Mesendoderm (in vitro differentiated cells): ENCODE results near the gene LIMD2.

Experiments
- DNase-seq: peaks from one replicate; pipeline ENCODE4 v3.0.0; 2013
- H2AK5ac ChIP-seq: 2 replicates; pipeline ENCODE4 v1.6.1; 2013; ENCODE audit warnings: low read length, inconsistent platforms
- H2BK120ac ChIP-seq: 2 replicates; pipeline ENCODE4 v1.6.1; 2013; ENCODE audit warnings: low read depth, mild to moderate bottlenecking, low read length, moderate library complexity, mixed read lengths
- H2BK15ac ChIP-seq: replicated peaks from 2 replicates; pipeline ENCODE4 v1.6.1; 2013; ENCODE audit warnings: low read depth, mild to moderate bottlenecking, moderate library complexity
- H2BK5ac ChIP-seq: 2 replicates; pipeline ENCODE4 v1.6.1; 2013; ENCODE audit warnings: low read length, inconsistent platforms
- H3K18ac ChIP-seq: 2 replicates; pipeline ENCODE4 v1.6.1; 2013; ENCODE audit warnings: mild to moderate bottlenecking, low read length, mixed read lengths
- H3K23ac ChIP-seq: one replicate; pipeline ENCODE4 v1.6.1; 2013; ENCODE audit warnings: low read length
- H3K27ac ChIP-seq: 2 replicates; pipeline ENCODE4 v1.5.1; 2013; ENCODE audit warnings: low read depth, mild to moderate bottlenecking, inconsistent platforms, low read length, moderate library complexity
- H3K27me3 ChIP-seq: 2 replicates; pipeline ENCODE4 v1.6.1; 2013; ENCODE audit warnings: low read length, control low read depth, mild to moderate bottlenecking, inconsistent platforms; ENCODE audit not compliant: insufficient read depth, poor library complexity
- H3K36me3 ChIP-seq: 2 replicates; pipeline ENCODE4 v1.6.1; 2013; ENCODE audit warnings: low read length, inconsistent platforms; ENCODE audit not compliant: control insufficient read depth, insufficient read depth
- H3K4ac ChIP-seq: one replicate; pipeline ENCODE4 v1.6.1; 2013; ENCODE audit warnings: low read depth, mild to moderate bottlenecking, low read length, moderate library complexity
- H3K4me1 ChIP-seq: 2 replicates; pipeline ENCODE4 v1.6.1; 2013; ENCODE audit warnings: low read depth, low read length, inconsistent platforms; ENCODE audit not compliant: control insufficient read depth
- H3K4me2 ChIP-seq: 2 replicates; pipeline ENCODE4 v1.6.1; 2013; ENCODE audit warnings: low read length
- H3K4me3 ChIP-seq: 2 replicates; pipeline ENCODE4 v1.5.1; 2013; ENCODE audit warnings: mild to moderate bottlenecking, low read length
- H3K56ac ChIP-seq: one replicate; pipeline ENCODE4 v1.6.1; 2013; ENCODE audit warnings: low read length
- H3K79me1 ChIP-seq: 2 replicates; pipeline ENCODE4 v1.6.1; 2013; ENCODE audit warnings: low read length, inconsistent platforms
- H3K79me2 ChIP-seq: 2 replicates; pipeline ENCODE4 v1.6.1; 2013; ENCODE audit warnings: mild to moderate bottlenecking, low read length; ENCODE audit not compliant: control insufficient read depth, insufficient read depth
- H3K9ac ChIP-seq: 2 replicates; pipeline ENCODE4 v1.6.1; 2013; ENCODE audit warnings: low read length, inconsistent platforms
- H4K5ac ChIP-seq: one replicate; pipeline ENCODE4 v1.6.1; 2013; ENCODE audit warnings: low read length
- H4K8ac ChIP-seq: one replicate; pipeline ENCODE4 v1.6.1; 2013; ENCODE audit warnings: low read depth, mild to moderate bottlenecking, control low read depth, low read length, moderate library complexity
- WGBS: extraction: QIAGEN DNeasy Blood & Tissue Kit; methylation state at CpG from one replicate; pipeline ENCODE4 v1.1.7; 2013; ENCODE audit warnings: low lambda C conversion rate, missing lambda C conversion rate; ENCODE audit not compliant: insufficient coverage; ENCODE audit errors: extremely low coverage; 5-methylcytosine and 5-hydroxymethylcytosine counted together

LIMD2 gene

GRCh38 chr17:63700528-63701455 is 867 bp upstream of the LIMD2 start:
- Histone ChIP-seq H3K27ac (peak overlapping the region; percentile 84), H3K4me2 (peak overlapping the region; percentile 77), H3K36me3 (peaks cover 4% of the 10 kb centered on the region), H3K27me3 (no peaks in the 10 kb centered on the region), H3K56ac (peak overlapping the region; percentile 98), H4K8ac (no peak overlapping the region), H3K18ac (peak overlapping the region; percentile 83), H3K79me2 (peaks cover 22% of the 10 kb centered on the region), H2BK5ac (peak overlapping the region; percentile 93), H3K4ac (peak overlapping the region; percentile 98), H3K23ac (peak overlapping the region; percentile 94), H3K4me3 (peak overlapping the region; percentile 42), H4K5ac (peak overlapping the region; percentile 81), H2AK5ac (peak overlapping the region; percentile 65), H3K79me1 (peaks cover 24% of the 10 kb centered on the region), H3K4me1 (peaks cover 17% of the 10 kb centered on the region), H2BK120ac (peak overlapping the region; percentile 16), H2BK15ac (no peak overlapping the region), H3K9ac (peak overlapping the region; percentile 96)
- no CpG with 5 or more reads among the region's 88 CpGs for WGBS
- peak; percentile 78 for DNase-seq

GRCh38 chr17:63698886-63699637 is 863 bp downstream of the LIMD2 start:
- Histone ChIP-seq H2BK5ac (peak overlapping the region; percentile 70), H2BK120ac (peak overlapping the region; percentile 51), H3K36me3 (peaks cover 7% of the 10 kb centered on the region), H3K27me3 (no peaks in the 10 kb centered on the region), H3K27ac (peak overlapping the region; percentile 98), H3K4me2 (peak overlapping the region; percentile 71), H2BK15ac (no peak overlapping the region), H3K4me1 (peaks cover 17% of the 10 kb centered on the region), H3K56ac (peak overlapping the region; percentile 98), H3K9ac (peak overlapping the region; percentile 93), H3K18ac (peak overlapping the region; percentile 83), H4K5ac (no peak overlapping the region), H3K4ac (peak overlapping the region; percentile 98), H4K8ac (peak overlapping the region; percentile 59), H3K79me1 (peaks cover 24% of the 10 kb centered on the region), H3K79me2 (peaks cover 22% of the 10 kb centered on the region), H3K4me3 (peak overlapping the region; percentile 74), H2AK5ac (no peak overlapping the region), H3K23ac (peak overlapping the region; percentile 80)
- WGBS: no CpG with 5 or more reads among the region's 45 CpGs
- DNase-seq: peak; percentile 83

- no CpG with 5 or more reads among the region's 24 CpGs for WGBS
- H4K8ac ChIP-seq: no peak overlapping the region
- no peak overlapping the region for H2BK120ac ChIP-seq
- H3K27me3 ChIP-seq: no peaks in the 10 kb centered on the region
- peak overlapping the region; percentile 93 for H3K9ac ChIP-seq
- peak overlapping the region; percentile 98 for H3K56ac ChIP-seq
- H3K79me2 ChIP-seq: peaks cover 22% of the 10 kb centered on the region
- no peak overlapping the region for H2AK5ac ChIP-seq
- DNase-seq: no peak
- H2BK15ac ChIP-seq: no peak overlapping the region
- H3K23ac ChIP-seq: peak overlapping the region; percentile 85
- peak overlapping the region; percentile 71 for H3K4me2 ChIP-seq
- H3K18ac ChIP-seq: peak overlapping the region; percentile 64
- H4K5ac ChIP-seq: no peak overlapping the region
- H3K79me1 ChIP-seq: peaks cover 22% of the 10 kb centered on the region
- H3K4ac ChIP-seq: no peak overlapping the region
- peak overlapping the region; percentile 74 for H3K4me3 ChIP-seq
- H3K4me1 ChIP-seq: peaks cover 17% of the 10 kb centered on the region
- H3K36me3 ChIP-seq: peaks cover 8% of the 10 kb centered on the region
- peak overlapping the region; percentile 41 for H2BK5ac ChIP-seq
- peak overlapping the region; percentile 98 for H3K27ac ChIP-seq
These were observed 1.5 kb downstream of the LIMD2 start for GRCh38 chr17:63698381-63698885.

GRCh38 chr17:63697341-63698286 is 2.3 kb downstream of the LIMD2 start:
- peak; percentile 73 for DNase-seq
- Histone ChIP-seq H3K4ac (no peak overlapping the region), H2BK15ac (no peak overlapping the region), H2AK5ac (no peak overlapping the region), H4K5ac (no peak overlapping the region), H3K4me2 (no peak overlapping the region), H3K79me1 (peaks cover 17% of the 10 kb centered on the region), H3K27me3 (no peaks in the 10 kb centered on the region), H2BK120ac (no peak overlapping the region), H3K9ac (peak overlapping the region; percentile 93), H4K8ac (no peak overlapping the region), H3K23ac (peak overlapping the region; percentile 85), H3K18ac (no peak overlapping the region), H3K56ac (peak overlapping the region; percentile 98), H3K79me2 (peaks cover 18% of the 10 kb centered on the region), H3K4me3 (no peak overlapping the region), H3K4me1 (peaks cover 14% of the 10 kb centered on the region), H3K27ac (no peak overlapping the region), H2BK5ac (no peak overlapping the region), H3K36me3 (peaks cover 8% of the 10 kb centered on the region)
- no CpG with 5 or more reads among the region's 22 CpGs for WGBS

GRCh38 chr17:63696381-63696961 is 3.5 kb downstream of the LIMD2 start:
- no peak overlapping the region for H2AK5ac ChIP-seq
- DNase-seq: peak; percentile 94
- H3K27me3 ChIP-seq: no peaks in the 10 kb centered on the region
- H3K4me3 ChIP-seq: no peak overlapping the region
- WGBS: no CpG with 5 or more reads among the region's 9 CpGs
- peaks cover 13% of the 10 kb centered on the region for H3K79me2 ChIP-seq
- H3K56ac ChIP-seq: peak overlapping the region; percentile 49
- H3K9ac ChIP-seq: no peak overlapping the region
- no peak overlapping the region for H3K18ac ChIP-seq
- H4K5ac ChIP-seq: no peak overlapping the region
- no peak overlapping the region for H2BK120ac ChIP-seq
- no peak overlapping the region for H2BK5ac ChIP-seq
- H3K36me3 ChIP-seq: peaks cover 10% of the 10 kb centered on the region
- no peak overlapping the region for H3K4me2 ChIP-seq
- H3K79me1 ChIP-seq: peaks cover 15% of the 10 kb centered on the region
- no peak overlapping the region for H4K8ac ChIP-seq
- H3K27ac ChIP-seq: no peak overlapping the region
- H3K4ac ChIP-seq: no peak overlapping the region
- H2BK15ac ChIP-seq: no peak overlapping the region
- no peak overlapping the region for H3K23ac ChIP-seq
- peaks cover 10% of the 10 kb centered on the region for H3K4me1 ChIP-seq
